HG02840 (cell line): ENCODE results near the gene LRRC28.

Experiments used
- ATAC-seq: cut with Tn5 transposase; IDR thresholded peaks from one replicate; pipeline ENCODE4 v1.9.1; 2021; ENCODE audit warnings: mild to moderate bottlenecking, moderate library complexity, moderate number of reproducible peaks; ENCODE audit not compliant: unreplicated experiment, low FRiP score

LRRC28 gene

GRCh38 chr15:99335508-99335907 lies 84.2 kb downstream of the LRRC28 start:
- ATAC-seq, result no peak

DNA sequence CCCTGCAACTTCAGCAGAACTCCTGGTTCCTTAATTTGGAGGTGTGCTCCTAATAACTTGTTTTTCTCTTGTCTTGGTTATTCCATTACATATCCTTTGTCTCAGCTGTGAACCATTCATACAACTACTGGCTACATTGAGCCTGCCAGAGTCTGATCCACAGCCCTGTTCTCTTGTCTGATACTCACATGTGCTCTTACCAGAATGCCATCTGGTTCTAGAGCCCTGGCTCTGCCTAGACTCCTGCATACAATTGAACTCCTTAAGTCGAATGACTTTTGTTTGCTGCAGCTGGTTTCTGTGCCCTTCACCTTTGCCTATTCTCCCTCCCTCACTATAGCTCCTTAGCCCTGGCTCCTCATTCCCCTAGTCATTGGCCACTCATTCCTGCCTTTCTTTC lies 85.5 kb downstream of the LRRC28 start:
- no peak for ATAC-seq

GRCh38 chr15:99340347-99340746 lies 89.1 kb downstream of the LRRC28 start:
- ATAC-seq, result no peak

DNA sequence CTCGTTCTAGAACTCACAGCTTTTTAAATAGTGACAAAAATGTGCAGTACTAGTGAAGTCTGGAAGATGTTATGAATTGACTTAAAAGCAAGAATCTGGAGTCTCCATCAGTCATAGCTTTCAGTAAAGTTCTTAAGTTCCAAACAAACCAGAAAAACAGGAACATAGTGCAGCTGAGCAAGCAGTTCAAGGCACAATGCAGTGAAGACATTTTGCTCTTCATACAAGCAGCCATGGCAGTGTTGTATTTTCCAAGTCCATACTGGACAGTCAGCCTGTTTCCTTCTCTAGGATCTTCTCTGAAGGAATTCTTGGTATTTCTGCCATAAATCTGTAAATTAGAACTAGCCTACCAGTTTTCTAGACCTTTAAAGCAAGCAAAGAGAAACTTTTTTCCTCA lies 90.5 kb downstream of the LRRC28 start:
- no peak for ATAC-seq

- ATAC-seq, result no peak
Observed at GRCh38 chr15:99343208-99343607, 91.9 kb downstream of the LRRC28 start.

- no peak for ATAC-seq
Observed at GRCh38 chr15:99343881-99344551, 92.7 kb downstream of the LRRC28 start.

DNA sequence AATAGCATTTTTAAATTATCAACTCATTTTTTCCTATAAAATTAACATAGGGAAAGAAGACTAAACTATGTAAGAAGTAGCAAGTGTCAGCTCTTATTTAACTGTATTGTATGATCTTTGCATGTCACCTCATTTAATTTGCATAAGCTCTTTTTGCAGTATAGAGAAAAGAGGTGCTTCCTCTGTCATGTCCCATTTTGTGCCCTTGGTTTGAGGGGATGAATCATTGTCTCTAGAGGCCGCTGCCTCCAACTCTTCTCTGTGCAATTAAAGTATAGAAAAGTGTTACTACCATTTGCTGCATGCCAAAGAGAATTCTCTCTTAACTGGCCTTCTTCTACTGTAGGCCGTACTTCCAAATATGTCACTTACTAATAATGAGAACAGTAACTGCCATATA lies 93.4 kb downstream of the LRRC28 start:
- no peak for ATAC-seq

GRCh38 chr15:99345242-99345641 lies 94.0 kb downstream of the LRRC28 start:
- ATAC-seq, result no peak

DNA sequence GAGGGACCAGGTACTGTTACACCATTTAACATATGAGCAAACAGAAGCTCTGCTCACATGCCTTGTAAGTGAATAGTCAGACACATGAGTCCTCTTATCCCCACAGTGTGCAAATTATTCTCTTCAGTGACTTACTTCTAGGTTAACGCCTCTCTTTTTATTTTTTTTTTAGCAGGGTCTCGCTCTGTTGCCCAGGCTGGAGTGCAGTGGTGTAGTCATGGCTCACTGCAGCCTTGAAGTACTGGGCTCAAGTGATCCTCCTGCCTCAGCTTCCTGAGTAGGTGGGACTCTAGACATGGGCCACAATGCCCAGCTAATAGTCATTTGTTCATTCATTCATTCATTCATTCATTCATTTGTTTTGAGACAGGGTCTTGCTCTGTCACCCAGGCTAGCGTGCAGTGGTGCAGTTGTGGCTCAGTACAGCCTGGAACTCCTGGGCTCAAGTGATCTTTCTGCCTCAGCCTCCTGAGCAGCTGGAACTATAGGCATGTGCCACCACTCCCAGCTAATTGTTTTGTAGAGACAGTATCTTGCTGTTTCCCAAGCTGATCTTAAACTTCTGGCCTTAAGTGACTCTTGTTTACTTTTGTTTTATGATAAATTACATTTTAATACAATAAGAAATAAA lies 94.7 kb downstream of the LRRC28 start:
- no peak for ATAC-seq

- no peak for ATAC-seq
Observed at GRCh38 chr15:99347574-99347973, 96.3 kb downstream of the LRRC28 start.

DNA sequence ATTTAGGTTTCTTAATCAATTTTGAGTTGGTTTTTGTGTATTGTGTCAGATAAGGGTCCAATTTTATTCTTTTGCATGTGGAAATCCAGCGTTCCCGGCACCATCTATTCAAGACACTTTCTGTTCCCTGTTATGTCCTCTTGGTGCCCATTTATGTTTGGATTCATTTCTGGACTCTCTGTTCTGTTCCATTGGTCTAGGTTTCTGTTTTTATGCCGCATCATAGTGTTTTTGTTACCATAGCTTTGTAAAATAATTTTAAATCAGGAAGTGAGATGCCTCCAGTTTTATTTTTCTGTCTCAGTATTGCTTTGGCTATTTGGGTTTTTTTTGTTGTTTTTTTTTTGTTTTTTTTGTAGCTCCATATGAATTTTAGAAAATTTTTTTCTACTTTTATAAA lies 97.1 kb downstream of the LRRC28 start:
- no peak for ATAC-seq

- no peak for ATAC-seq
Observed at GRCh38 chr15:99350408-99350807, 99.1 kb downstream of the LRRC28 start.

GRCh38 chr15:99359769-99360168 lies 108.5 kb downstream of the LRRC28 start:
- no peak for ATAC-seq

- ATAC-seq, result no peak
Observed at GRCh38 chr15:99361545-99362185, 110.4 kb downstream of the LRRC28 start.

DNA sequence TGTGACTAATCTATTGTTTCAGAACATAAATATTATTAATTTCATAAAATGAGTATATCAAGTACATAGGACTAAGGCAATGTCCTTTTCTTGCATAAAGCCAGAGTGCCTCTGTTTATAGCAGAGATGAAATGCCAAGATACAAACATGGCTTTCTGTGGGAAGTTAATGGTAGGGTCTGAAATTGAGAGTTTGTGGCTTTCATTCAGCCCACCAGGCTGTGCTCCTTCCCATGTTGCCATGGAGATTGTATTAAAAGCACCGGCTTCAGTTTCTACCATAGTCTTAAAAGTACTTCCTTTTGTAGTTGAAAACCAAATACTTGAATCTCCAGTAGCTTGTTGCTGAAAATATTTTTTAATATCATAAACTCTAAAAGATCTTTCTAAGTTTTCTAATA lies 114.0 kb downstream of the LRRC28 start:
- no peak for ATAC-seq

- ATAC-seq, result no peak
Observed at GRCh38 chr15:99366013-99366412, 114.7 kb downstream of the LRRC28 start.

DNA sequence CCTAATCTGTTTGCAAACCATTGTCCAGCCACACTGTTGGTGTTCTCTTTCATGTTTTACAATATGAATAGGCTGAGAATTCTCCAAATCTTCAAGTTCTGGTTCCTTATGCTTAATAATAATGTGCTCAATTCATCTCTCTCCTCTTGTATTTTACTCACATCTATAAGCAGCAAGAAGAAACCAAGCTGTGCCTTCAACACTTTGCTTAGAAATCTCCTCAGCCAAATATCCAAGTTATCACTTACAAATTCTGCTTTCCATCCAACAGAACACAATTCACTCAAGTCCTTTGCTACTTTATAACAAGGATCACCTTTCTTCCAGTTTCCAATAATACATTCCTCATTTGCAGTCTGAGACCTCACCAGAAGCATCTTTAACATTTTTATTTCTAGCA lies 117.5 kb downstream of the LRRC28 start:
- ATAC-seq, result no peak

DNA sequence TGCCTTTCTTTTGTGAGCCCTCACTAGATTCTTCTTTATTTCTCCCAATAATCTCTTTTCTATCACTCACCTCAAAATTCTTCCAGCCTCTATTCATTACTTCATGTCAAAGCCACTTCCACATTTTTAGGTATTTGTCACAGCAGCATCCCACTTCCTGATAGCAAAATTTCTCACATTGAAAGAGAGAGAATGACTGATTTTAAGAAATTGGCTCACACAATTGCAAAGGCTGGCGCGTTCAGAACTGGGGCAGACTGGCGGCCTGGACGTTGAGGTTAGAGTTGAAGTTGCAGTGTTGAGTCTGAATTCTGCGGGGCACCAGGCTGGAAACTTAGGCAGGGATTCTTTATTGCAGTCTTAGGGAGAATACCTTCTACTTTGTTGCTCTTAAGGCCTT lies 117.9 kb downstream of the LRRC28 start:
- ATAC-seq, result no peak

- peak; percentile 74 for ATAC-seq
Observed at GRCh38 chr15:99371180-99372103, 120.2 kb downstream of the LRRC28 start.

DNA sequence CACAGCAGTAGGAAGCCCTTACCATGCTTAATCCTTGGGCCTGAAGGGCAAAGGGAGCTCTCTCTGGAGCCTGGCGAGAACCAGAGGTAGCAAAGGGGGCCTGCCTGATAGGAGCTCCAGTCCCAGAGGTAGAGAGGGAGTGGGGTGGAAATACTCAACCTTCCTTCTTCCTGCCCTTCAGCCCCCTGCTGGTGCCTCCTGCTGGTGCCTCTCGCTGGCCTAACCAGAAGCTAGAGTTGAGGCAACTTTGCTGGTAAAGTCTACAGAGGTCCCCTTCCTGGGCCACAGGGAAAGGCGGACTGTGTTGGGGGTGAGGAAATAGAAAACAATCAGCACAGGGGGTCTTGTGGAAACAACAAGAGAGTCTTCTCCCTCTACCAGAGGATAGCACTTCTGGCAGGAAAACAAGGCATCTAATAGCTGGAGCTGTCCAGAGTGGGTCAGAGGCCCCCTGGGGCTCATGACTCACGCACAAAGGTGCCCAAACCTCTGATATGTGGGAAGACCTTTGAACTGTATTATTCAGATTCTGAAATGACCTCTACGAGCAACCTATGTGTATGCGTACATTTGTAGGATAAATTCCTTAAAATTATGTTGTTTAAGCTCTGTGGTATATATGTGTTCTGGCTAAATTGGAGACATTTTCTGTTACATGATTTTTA lies 133.9 kb downstream of the LRRC28 start:
- no peak for ATAC-seq
